HG03575 (cell line): ENCODE measurements around the gene NACA.

Source experiments
- ATAC-seq: cut with Tn5 transposase; IDR thresholded peaks from one replicate; pipeline ENCODE4 v1.9.1; 2021; ENCODE audit not compliant: unreplicated experiment, insufficient number of reproducible peaks, low FRiP score; ENCODE audit errors: extremely low read depth

NACA gene

GRCh38 chr12:56699020-56699661, 26.0 kb downstream of the NACA start:
- ATAC-seq, result no peak

DNA sequence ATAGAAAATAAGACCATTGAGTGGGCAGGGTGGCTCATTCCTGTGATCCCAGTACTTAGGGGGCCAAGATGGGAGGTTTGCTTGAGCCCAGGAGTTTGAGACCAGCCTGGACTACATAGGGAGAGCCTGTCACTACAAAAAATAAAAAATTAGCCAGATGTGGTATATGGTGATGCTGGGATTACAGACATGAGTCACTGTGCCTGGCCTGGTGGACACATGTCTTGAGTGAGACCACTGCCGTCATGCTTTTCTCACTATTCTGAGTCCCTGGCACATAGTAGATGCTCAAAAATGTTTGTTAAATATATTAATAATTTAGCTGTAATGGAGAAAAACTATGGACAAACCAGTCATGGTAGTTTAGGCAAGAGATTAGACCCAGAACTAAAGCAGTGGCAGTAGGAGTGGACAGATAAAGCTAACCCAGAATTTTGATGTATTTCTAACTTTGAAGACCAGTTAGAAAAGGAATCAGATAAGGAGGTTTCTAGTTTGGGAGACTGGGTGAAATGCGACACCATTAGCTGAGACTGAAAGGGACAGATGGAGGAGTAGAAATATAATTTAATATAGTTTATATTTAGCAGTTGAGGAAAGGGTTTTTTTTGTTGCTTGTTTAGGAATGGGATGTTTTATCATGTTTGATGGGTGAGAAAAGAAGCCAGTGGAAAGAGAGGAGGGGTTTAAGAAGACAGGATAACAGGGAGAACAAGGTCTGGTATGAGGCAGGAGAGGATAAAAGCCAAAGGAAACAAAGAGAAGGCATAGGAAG, 29.6 kb downstream of the NACA start:
- ATAC-seq, result no peak

DNA sequence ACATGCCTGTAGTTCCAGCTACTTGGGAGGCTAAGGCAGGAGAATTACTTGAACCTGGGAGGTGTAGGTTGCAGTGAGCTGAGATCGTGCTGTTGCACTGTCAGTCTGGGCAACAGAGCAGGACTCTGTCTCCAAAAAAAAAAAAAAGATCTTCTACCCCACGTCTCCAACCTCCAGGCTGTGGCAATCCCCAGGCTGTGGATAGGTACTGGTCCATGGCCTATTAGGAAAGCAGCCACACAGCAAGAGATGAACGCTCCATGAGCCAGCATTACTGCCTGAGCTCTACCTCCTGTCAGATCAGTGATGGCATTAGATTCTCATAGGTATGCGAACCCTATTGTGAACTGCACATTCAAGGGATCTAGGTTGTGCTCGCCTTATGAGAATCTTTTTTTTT, 30.9 kb downstream of the NACA start:
- no peak for ATAC-seq

- ATAC-seq, result no peak
These were observed 36.3 kb downstream of the NACA start for GRCh38 chr12:56688846-56689109.

DNA sequence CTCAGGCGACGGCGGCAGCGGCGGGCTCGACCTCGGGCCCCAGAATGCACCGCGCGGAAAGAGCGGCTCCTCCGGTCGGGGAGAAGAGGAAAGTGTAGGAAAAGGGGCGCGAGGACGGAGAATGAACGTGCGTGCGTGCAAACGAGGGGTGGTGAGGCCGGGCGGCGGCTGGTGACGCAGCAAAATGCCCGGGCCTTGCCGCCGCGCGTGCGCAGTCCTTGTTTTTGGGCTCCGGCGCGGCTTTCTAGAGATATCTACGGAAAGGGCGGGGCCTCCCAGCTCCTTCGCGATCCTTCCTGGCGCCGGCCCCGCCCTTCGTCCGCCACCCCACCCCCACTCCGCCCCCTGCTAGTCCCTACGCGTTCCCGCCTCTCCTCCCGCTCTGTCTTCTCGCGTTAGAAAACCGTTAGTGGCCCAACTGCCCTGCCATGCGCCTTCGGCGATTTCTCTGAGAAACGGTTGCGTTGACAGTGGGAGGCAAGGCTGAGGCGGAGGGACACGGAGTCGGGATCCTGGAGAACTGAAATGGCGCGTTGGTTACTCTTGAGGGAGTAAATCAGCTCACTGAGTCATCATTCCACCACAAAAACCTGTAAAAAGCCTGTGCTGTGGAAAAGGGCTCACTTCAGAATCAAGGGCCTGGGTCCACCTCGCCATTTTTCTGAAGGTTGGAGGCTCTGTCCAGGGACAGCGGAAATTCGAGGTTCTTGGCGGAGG, 36.8 kb downstream of the NACA start, which contains the start of gene PTGES3:
PTGES3 (minus strand) TSS at position 156 of the 717 bp plus-strand sequence. CDS start 285 bp downstream, outside the sequence.
- ATAC-seq, result peak; percentile 28

- ATAC-seq, result no peak
These were observed 37.6 kb downstream of the NACA start for GRCh38 chr12:56687223-56688128.

DNA sequence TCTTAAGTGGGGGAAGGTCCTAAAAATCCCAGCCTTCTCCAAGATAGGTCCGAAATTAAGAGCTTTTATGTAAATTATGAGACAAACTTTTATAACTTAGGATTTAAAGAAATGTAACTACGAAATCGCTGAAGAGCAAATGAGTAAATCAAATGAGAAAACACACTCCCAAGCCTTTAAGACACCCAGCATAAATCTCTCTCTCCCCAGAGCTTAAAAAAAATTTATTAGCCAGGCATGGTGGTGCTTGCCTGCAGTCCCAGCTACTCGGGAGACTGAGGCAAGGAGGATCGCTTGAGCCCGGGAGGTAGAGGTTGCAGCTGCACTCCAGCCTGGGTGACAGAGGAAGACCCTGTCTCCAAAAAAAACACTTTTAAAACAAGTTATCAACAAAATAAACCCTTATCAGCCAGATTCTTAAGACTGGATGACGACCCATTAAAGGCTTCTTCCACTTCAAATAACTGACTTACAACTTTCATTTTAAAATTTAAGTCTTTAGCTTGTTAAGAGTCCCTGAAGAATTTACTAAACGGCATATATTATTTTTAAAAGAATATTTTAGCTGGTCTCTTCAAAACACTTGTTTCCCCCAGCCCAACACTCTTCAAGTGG, 40.2 kb downstream of the NACA start:
- no peak for ATAC-seq

GRCh38 chr12:56682323-56682722, 42.8 kb downstream of the NACA start:
- ATAC-seq, result no peak

- no peak for ATAC-seq
These were observed 45.1 kb downstream of the NACA start for GRCh38 chr12:56679883-56680575.

- no peak for ATAC-seq
These were observed 46.2 kb downstream of the NACA start for GRCh38 chr12:56678852-56679251.

GRCh38 chr12:56677680-56678079, 47.4 kb downstream of the NACA start:
- ATAC-seq, result no peak

DNA sequence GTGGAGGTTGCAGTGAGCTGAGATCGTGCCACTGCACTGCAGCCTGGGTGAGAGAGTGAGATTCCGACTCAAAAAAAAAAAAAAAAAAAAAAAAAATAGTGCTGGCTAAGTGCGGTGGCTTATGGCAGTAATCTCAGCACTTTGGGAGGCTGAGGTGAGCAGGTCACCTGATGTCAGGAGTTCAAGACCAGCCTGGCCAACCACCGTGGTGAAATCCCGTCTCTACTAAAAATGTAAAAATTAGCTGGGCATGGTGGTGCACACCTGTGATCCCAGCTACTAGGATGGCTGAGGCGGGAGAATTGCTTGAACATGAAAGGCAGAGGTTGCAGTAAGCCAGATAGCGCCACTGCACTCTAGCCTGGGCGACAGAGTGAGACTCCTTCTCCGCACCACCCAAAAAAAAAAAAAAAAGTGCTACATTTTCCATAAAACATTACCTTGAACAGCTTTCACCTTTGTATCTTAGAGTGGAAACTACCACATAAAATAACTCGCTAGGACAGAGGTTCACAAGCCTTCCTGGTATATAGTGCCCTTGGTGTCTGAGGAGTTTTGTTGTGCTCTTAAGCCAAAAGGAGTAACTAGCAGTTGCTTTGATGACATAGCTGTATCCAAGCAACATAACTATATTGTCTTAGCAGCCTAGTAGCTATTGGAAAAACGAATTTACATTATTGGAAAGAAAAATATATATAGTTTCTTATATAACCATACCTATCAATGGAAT, 48.1 kb downstream of the NACA start:
- ATAC-seq, result no peak

DNA sequence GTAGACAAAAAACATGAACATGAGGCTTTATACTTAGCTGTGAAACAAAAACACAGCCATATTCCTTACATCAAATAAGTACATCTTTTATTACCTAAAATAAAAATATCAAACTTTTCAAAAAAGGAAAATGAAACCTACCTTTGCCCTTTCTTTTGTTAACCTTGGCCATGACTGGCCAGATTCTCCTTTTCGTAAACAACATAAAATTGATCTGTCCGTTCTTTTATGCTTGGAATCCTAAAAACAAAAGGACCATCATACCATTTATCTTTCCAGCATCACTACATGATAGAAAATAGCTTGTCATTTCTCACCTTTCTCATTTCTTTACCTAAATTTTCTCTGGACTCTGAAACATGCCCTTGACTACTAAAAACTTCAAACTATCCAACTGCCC, 53.5 kb downstream of the NACA start:
- ATAC-seq, result no peak

DNA sequence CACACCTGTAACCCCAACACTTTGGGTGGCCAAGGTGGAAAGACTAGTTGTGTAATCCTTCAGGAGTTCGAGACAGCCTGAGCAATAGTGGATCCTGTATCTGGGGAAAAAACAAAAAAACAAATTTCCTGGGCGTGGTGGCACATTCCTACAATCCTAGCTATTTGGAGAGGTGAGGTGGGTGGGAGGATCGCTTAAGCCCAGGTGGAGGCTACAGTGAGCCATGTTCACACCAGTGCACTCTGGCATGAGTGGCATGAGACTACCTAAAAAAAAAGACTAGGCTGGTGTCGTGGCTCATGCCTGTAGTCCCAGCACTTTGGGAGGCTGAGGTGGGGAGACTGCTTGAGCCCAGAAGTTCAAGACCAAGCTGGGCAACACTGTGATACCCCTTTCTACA, 54.3 kb downstream of the NACA start:
- no peak for ATAC-seq

DNA sequence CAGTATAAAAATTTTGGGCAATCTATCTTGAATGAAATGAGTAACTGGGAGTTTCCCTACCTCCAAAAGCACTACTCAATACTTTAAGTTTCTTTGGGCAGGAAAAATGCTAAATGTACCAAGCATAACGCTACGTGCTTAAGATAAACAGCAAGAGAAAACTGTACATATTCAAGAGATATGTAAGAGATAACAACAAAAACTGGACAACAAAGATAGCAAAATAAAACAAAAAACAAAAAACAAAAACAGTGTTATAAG, 57.0 kb downstream of the NACA start:
- no peak for ATAC-seq
